Lower leg skin (tissue), 3 donors: Measurements from ENCODE around the gene RANBP9.

Experiments
- CTCF ChIP-seq, 3 donors: fragments of 450-650 bp; IDR thresholded peaks; one replicate each; pipeline ENCODE4 v1.5.1; 2016; ENCODE audit warnings: antibody characterized with exemption in 3 of 3, mild to moderate bottlenecking in 3 of 3, moderate library complexity in 2 of 3
- POLR2A ChIP-seq, 2 donors: fragments of 450-650 bp; IDR thresholded peaks; one replicate each; pipeline ENCODE4 v1.6.1; 2016 to 2017; ENCODE audit warnings: antibody characterized with exemption in 2 of 2, mild to moderate bottlenecking in 1 of 2, moderate library complexity in 1 of 2

DNA sequence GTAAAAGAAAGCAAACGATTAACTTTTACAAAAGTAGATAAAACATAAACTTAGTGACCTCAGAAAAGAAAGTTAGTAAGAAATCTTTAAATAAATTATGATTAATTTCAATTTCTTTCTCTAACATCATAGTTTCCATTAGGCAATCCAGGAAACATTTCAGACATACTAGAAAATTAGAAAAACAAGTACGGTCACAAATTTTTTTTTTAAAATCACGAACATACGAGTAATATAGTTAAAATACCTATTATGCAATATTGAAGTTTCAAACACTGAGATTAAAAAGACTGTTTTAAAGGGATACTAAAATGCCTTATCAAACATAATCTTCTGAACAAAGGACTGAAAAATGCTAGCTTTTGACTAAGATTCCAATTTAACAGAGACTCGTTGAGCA, 70.3 kb downstream of the RANBP9 start:
- TF ChIP-seq POLR2A (IDR thresholded peaks at IDR 0.05) (no peak), CTCF (IDR thresholded peaks at IDR 0.05) (no peak)
